GM12892 (cell line): ENCODE measurements around the gene ASPM.

Experiments
- POLR2A ChIP-seq: IDR thresholded peaks from 2 replicates; pipeline ENCODE4 v1.6.1; 2011; ENCODE audit warnings: low read depth, low read length, control low read depth
- TAF1 ChIP-seq: IDR thresholded peaks from 2 replicates; pipeline ENCODE4 v1.6.1; 2011; ENCODE audit warnings: low read depth, mild to moderate bottlenecking, control low read depth, low read length, borderline replicate concordance

GRCh38 chr1:197141575-197141974 lies 4.9 kb downstream of the ASPM start:
- no peak for TF ChIP-seq POLR2A
- no peak for TF ChIP-seq TAF1
